HG02840 (cell line): ENCODE results near the gene B4GALT6.

Source experiments
- ATAC-seq: cut with Tn5 transposase; IDR thresholded peaks from one replicate; pipeline ENCODE4 v1.9.1; 2021; ENCODE audit warnings: mild to moderate bottlenecking, moderate library complexity, moderate number of reproducible peaks; ENCODE audit not compliant: unreplicated experiment, low FRiP score

B4GALT6 gene

DNA sequence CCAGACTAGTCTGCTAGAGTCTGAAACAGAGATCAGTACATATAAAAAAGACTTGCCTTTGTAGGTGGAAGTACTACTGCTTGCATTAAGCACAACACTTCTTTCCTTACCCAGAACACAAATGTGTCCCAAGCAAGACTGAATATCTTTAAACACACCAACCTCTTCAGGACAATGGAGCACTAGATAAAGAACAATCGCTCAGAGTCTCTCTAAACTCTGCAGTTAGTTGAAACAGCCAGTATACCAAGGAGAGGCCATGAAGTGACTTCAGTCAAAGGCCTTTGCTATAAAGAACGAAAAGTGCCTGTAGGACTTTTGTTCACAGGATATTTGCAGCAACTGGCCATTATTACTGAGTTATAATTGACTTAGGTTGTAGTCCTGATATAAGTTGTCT lies 9.9 kb upstream of the B4GALT6 start:
- ATAC-seq: no peak

DNA sequence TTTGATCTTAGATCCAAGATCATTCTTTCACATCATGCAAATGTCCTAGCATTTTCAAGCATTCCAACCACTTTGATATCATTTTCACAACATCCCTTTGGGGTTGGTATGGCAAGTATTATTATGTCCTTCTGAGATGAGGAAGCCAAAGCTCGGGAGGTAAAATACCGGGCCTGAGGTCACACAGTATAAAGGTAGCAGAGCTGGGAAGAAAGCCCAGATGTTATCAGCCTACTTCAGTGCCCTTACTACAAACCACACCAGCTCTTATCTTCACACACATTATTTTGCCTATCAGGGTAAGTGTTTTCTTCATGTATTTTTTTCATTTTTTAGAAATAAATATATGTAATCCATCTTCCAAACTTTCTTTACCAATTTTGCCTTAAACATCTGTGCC lies 4.2 kb upstream of the B4GALT6 start:
- ATAC-seq: no peak

DNA sequence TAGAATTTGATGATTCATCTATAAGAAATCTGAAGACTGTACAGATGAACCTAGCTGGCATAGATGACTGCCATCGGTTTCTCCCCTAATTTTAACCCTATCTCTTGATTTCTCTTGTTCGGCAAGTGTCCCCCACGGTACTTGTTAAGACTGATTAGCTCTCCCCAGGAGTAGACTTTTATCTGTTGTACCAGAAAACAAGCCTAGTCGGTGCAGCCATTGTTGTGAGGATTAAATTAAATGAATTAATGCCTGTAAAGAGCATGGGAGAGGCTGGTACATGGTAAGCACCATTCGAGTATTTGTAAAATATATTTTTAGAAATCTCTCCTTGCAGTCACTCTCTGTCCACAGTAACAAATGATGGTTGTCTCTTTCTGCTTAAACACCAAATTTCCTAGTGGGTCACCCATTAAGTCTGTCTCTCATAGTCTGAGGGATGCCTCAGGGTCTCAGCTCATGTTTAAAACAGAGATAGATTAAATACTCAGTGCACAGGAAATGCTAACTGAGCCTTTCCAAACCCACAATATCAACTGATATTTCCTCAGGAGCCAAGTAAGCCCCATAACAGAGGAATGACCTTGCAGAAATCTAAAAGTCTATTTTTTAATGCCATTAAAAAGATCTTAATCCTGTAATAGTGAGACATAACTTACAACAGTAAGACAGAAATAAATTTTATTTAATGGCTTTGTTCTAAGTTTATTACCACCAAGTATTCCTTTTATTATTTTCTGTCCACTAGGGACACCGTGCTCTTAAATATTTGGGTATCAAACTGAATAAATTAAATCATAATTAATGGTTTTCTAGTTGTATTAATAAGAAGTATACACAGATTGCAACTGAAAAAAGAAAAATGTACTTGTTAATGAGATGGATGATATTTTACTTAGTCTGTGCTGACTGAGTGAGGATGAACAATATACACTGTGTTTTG lies 2.9 kb upstream of the B4GALT6 start:
- no peak for ATAC-seq

DNA sequence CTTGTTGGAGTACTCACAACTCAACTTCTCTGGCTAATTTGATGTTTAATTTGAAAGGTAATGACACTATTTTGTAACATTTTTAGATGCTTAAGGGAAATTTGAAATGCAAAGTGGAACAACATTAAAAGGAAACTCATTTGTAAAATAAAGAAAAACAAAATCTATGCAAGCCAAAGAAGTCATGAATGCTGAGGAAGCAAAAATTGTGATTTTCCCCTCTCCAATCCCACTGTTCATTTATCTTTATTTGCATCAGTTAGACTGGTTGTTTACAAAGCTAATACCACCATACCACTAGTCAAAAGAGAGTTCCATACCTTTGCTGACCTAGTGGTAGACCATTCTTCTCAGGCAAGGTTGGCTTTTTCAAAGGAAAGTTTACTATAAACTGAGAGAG lies 2.2 kb upstream of the B4GALT6 start:
- ATAC-seq: no peak

DNA sequence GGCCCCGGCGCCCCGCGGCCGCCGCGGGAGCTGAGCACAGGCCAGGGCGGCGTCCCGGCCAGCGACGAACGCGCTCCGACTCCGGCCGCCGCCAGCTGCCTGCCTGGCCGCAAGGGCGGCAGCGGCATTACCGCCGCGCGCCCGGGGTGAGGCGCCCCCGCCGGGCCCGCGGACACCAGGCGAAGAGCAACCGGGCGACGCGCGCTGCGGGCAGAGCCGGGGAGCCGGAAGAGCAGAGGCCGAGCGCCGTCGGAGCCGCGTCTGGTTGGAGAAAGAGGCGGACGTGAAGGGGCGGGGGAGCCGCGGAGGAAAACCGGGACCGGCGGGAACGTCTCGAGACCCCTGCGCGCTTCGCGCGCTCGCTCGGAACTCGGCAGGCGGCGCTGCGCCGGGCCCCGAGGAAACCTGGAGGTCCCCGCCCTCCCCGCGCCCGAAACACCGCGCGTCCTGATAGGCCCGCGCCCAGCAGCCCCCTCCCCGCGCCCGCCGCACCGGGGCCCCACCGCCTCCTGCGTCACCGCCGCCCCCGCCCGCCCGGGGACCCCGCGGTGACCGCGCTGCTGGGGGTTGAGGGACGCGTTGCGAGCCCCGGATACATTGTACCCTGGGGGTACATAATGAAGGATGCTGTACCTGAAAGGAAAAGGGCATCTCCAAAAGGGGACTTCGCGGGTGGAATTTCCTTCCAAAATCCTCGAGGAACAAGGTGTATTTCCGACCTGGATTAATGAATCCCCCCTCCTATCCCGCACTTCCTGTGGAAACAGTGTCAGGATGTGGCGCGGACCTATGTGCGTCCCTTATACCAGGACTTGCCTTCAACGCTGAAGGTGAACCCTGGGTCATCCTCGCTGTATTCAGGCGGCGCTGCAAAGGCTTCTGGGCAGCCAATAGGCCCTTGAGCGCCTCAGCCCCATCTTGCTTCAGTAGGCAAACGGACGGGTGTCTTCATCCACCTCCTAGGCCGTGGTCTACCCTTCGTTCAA lies 1.0 kb upstream of the B4GALT6 start:
- ATAC-seq: peak; percentile 71

DNA sequence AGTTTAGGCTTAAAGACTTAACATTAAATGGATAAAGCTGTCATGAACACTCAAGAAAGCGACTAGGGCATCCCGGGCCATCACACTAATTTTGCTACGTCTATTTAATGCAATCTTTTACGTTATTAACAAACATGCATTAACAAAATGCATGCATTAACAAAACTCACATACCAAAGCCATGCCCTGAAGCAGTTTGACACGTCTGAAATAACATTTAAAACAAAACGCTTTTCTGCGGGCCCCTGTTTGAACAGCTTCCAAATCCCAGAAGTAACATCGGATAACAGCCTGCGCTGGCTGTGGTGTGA lies 458 bp downstream of the B4GALT6 start:
- ATAC-seq: no peak

DNA sequence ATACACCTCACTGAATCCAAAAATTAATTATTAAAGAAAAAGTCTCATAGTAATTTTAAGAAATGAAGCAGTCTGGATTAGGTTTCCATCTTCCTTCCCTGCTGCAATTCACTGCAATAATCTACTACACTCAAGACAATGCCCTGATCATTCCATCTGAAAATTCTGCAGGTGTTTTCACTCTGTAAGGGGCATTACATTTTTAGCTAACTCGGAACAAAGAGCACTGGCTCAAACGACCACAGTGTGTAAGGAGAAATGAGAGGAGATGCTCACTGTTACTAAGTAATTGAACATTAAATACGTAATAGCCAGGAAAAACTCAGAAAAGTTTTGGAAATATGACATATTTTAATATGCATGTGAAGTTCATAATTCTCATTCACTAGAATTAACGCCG lies 1.3 kb downstream of the B4GALT6 start:
- ATAC-seq: no peak

DNA sequence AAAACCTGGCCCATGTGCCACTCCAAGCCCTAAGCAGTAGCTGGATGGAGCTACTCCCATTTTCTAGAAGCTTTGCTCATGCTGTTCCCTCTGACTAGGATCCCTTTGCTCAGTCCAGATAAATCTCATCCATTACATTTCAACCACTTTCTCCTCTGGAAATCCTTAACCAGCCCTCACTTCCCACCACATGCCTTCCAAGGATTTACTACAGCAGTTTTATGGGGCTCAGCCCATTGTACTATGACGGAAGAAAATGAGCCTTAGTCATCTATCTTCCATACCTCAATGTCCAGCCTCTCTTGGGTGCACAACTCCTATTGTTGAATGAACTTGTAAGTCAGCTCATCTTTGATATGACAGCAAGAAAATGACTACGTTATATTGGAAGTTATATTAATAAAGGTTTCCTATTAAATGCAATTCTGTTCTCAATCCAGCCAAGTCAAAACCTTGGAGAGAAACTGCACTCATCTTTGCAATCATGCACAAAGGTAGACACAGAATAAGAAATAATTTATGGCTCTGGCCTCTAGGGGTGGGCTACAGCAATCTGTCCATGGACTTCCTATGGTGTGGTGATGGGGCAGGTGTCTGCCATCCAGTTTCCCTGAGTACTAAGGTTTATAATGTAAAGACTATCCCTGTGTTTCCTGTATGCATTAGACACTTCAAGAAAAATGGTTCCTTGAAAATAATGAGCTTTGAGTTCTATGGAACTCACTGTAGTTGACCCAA lies 3.4 kb downstream of the B4GALT6 start:
- no peak for ATAC-seq

DNA sequence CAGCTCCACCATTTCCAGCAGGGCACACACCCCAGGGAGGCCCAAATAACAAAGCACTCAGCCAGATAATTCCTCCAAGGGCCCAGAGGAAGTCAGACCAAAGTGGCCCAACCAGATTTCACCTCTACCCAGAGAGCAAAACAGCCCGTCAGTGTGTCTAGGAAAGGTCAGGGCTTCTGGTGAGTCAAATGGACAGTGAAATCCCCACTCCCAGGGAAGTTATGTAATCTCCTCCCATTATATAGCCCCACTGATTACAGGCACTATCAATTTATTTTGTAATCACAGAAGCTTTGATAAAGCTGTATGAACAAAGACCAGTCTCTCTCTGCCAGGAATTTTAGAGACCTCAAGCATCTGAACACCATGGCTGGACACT lies 4.0 kb downstream of the B4GALT6 start:
- no peak for ATAC-seq

DNA sequence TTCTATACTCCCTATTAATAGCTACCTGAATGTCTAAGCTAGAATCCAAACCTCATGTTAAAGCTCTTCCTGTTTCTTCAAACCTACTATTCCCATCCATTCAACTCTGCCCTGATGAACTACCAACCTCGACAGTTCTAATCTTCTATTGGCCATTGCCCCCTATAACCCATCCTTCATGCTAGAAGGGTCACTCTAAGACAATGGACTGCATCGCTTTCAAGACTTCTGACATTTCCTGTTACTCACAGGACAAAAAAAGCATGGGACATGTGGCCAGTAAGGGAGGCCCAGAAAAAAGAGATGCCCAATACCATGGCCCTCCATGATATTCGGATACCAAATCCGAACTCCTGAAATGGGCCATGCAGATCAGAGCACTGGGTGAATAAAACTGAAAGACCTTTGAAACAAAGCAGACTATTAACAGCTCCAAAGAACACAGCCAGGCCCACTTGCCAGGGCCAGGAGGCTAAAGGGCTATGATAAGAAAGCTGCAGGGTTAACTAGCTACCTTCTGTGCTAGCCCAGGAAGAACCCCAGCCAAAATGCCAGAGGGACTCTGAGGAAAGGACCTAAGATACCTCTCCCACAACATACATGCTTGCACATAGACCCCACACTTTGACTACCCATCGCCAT lies 4.5 kb downstream of the B4GALT6 start:
- ATAC-seq: no peak

DNA sequence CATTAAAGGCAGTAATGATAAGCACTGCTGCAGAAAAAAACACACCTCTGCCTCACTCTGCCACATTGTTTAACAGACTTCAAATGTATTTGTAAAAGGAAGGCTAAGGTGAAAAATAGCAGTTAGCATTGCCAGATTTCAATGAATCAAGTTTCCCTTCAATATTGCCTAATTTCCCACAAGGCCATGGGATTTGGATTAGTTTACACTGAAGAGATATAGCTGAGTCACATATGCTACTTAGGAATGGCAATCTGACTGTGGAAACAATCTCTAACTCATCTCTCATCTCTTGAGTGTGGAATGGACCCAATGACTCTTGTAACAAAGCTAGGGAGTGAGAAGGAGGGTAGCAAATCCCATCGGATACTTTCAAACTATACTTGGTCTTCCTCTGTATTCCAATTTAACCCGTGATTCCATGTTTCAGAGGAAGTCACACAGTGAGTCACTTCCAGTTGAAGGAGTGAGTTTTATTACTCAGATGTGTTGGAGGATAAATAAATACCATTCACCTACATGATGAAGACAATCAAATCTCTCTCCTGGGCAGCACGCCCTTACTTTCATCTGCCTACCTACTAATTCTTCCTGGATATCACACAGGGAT lies 5.1 kb downstream of the B4GALT6 start:
- ATAC-seq: no peak

DNA sequence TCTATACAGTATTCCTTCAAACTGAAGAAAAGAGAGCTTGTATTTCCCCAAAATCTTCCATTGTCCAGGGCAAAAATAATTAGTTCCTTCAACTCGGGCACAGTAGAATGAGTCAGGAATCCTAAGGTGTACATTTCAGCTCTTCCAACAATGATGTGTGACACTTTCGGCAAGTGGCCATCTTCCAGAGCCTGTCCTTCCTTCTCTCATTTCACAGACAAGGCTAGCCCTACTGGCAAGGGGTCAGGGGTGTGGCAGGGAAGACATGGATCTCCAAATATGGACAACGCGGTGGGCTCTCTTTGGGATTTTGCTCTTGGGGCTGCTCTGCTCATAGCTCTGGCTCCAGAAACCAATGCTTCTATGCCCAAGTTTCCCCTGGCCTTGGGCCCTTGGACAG lies 6.0 kb downstream of the B4GALT6 start:
- ATAC-seq: no peak

DNA sequence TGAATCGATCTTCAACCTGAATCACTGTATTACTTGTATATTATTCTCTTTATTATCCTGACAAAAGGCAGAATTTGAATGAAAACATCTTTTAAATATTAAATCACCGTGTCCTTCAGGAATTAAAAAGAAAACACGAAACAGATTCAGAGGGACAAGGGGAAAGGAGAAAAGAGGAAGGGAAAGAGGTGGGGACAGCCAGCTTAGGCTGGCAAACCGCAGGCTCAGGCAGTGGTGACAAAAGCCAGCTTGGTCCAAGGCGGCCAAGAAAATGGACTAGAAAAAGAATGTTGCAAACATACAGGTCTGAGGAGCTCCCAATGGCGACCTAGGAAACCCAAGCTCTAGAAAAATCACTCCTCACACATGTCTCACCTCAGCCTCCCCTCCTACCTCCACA lies 6.8 kb downstream of the B4GALT6 start:
- no peak for ATAC-seq

DNA sequence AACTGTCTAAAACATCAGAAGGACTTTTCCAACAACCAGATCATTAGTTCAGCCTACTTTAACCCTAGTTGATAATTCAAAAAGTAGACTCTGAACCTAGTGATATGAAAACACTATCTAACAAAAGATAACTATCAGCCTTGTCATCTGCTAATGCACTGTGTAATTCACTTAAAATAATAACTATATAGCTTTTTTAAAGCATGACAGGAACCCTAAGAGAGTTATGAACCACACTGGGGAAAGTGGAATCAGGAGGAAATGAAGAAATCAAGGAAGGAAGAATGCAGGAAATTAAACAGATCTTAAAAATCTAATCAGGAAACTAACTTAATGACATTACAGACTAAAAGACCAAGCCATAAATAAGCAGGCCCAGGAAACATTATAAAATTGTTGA lies 9.0 kb downstream of the B4GALT6 start:
- ATAC-seq: no peak

DNA sequence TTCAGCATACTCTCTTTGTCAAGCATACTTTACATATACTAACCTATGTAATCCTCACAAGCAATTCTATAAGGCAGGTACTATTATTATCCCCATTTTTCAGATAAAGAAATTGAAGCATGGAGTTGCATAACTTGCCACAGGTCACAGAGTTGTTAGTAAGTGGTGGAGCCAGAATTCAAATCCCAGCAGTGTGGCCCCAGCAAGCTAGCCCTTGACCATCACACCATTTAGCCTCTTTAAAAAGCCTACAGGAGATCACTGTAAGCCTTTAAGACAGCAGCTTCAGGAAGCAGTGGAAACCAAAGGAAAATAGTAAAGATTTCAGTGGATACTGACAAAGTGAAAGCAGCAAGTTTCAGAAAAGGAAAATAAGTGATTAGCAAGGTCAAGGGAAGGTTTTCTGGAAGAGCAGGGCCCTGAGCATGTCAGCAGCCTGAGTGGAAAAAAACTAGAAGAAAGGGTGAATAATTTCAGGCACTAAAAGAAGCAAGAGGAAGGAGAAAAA lies 11.7 kb downstream of the B4GALT6 start:
- ATAC-seq: no peak

DNA sequence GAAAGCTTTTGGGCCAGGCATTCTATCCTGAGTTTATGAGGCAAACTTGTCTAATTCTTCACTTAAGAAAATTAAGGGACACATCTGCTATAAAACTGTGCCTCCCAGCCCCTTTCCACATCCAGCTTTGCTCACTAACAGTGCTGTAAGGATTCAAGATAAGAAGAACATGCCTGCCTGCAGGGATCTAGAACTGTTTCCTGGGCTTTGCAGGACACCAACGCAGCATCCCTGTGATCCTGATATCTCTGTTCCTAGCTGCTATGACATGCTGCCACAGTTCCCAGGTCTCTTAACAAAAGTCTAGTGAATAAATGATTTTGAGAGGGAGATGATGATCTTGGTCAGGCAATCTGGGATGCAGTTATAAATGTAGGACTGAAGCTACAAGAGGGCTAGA lies 12.4 kb downstream of the B4GALT6 start:
- no peak for ATAC-seq

DNA sequence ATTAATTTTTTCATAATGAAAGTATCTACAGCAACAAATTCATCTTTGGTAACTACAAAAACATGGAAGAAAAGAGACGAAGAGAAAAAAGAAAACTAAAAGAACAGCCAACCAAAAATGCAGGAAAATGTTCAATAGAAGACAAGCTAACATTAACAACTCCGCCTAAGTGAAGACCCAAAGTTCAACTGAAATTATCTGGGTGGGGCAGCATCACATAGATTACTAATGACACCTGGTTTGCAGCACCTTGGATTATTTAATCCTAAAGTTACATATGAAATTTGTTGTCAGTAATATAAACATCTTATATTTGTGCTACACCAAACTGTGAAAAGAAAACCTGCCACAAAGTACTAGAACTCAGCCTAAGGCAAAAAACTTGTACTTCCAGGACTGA lies 14.8 kb downstream of the B4GALT6 start:
- no peak for ATAC-seq

DNA sequence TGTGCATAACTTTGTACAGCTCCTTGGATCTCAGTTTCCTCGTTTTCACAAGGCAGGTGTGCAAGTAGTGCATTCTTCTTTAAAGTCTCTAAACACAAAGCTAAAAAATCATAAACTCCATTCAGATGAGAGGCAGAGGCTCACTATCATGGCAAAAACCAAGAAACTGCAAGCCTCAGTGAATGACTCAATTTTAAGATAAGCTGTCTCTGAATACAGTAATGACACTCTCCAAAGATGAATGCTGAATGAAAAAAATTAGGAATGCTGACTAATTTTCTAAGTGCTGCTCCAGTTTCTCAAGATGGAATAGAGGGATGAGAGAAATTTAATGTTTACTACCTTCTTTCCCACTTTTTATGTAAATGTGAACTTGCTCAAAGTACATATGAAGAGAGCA lies 17.2 kb downstream of the B4GALT6 start:
- ATAC-seq: no peak

DNA sequence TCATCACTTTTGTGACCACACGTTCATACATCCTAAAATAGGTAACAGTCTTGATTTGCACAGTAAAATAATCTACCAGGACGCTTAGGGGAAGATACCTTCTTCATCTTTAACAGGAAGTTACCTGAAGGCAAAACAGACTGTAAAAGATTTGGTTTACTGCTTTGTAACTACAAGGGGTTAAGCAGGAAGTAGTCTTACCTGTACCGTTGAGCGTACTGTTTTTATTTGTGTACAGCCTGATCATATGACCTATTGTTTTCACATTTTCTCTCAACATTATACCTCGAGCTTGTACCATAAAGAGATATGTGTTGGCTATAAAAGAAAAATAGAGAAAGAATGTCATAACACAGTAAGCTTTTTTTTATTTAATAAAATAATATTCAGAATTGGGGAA lies 18.3 kb downstream of the B4GALT6 start:
- no peak for ATAC-seq

DNA sequence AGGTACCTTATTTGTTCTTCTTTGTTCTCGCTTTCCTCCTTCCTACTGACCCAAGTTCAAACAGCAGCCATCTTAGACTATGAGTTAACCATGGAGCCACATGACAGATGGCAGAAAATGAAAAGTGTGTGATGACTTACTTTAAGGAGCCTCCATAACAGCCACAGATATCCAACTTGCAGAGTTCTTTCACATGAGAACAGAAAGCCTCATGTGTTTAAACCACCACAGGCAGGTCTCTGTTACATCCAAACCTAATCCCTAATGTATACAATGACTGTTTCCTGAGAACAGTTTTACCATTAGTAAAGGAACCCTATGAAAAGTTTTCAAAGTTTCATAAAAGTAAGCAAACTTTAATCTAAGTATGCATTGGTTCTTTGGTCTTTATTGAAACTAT lies 20.3 kb downstream of the B4GALT6 start:
- no peak for ATAC-seq
